Endothelial cell (in vitro differentiated cells): ENCODE data around the gene RFX1. TPM values are rescaled to one million over a fixed set of nuclear protein-coding genes. Genes with fewer than 3 reads are reported as not detected.

Experiments
- DNase-seq: peaks from one replicate; pipeline ENCODE4 v3.0.0; 2021; ENCODE audit warnings: low spot score
- H3K27ac Mint-ChIP-seq: one replicate; pipeline ENCODE4 v1.8.0; 2021; ENCODE audit warnings: mixed read lengths, inconsistent platforms; ENCODE audit not compliant: unreplicated experiment
- H3K27me3 Mint-ChIP-seq: one replicate; pipeline ENCODE4 v1.8.0; 2021; ENCODE audit warnings: mild to moderate bottlenecking, moderate library complexity, mixed read lengths, inconsistent platforms; ENCODE audit not compliant: unreplicated experiment
- H3K36me3 Mint-ChIP-seq: one replicate; pipeline ENCODE4 v1.8.0; 2021; ENCODE audit warnings: mild to moderate bottlenecking, low read depth, mixed read lengths, inconsistent platforms; ENCODE audit not compliant: unreplicated experiment
- H3K4me1 Mint-ChIP-seq: one replicate; pipeline ENCODE4 v1.8.0; 2021; ENCODE audit warnings: mild to moderate bottlenecking, mixed read lengths, inconsistent platforms; ENCODE audit not compliant: unreplicated experiment
- H3K4me3 Mint-ChIP-seq: one replicate; pipeline ENCODE4 v1.8.0; 2021; ENCODE audit warnings: mild to moderate bottlenecking, mixed read lengths, inconsistent platforms; ENCODE audit not compliant: unreplicated experiment
- H3K9me3 Mint-ChIP-seq: one replicate; pipeline ENCODE4 v1.8.0; 2021; ENCODE audit warnings: mixed read lengths, inconsistent platforms; ENCODE audit not compliant: unreplicated experiment
- CTCF ChIP-seq: fragments of 200-600 bp; sonication (generic); IDR thresholded peaks from one replicate; pipeline ENCODE4 v1.5.0; 2021; ENCODE audit warnings: antibody characterized with exemption; ENCODE audit not compliant: unreplicated experiment
- total RNA-seq: library from RNA; stranded (reverse); fragmentation: NEBNext Ultra II Directional; extraction: Animal tissue kit (Norgen Biotek cat#: 25700); gene quantifications from one replicate; pipeline ENCODE4 v1.2.1, GENCODE V29; 2021; ENCODE audit not compliant: unreplicated experiment

Gene RFX1
- total RNA-seq, 1 donor from 2014 or later = 16.2 TPM

GRCh38 chr19:13960863-13961784, 45.0 kb downstream of the RFX1 start:
- Mint-ChIP-seq H3K36me3 (peaks cover 22% of the 10 kb centered on the region), H3K27ac (peak overlapping the region; percentile 52), H3K27me3 (peaks cover 19% of the 10 kb centered on the region), H3K4me3 (peak overlapping the region; percentile 57), H3K4me1 (peaks cover 4% of the 10 kb centered on the region), H3K9me3 (no peaks in the 10 kb centered on the region)
- TF ChIP-seq CTCF = no peak
- DNase-seq = no peak

GRCh38 chr19:13959962-13960862, 45.9 kb downstream of the RFX1 start:
- DNase-seq = peak; percentile 55
- no peak for TF ChIP-seq CTCF
- no peak overlapping the region for H3K4me3 Mint-ChIP-seq
- peaks cover 22% of the 10 kb centered on the region for H3K36me3 Mint-ChIP-seq
- peaks cover 4% of the 10 kb centered on the region for H3K4me1 Mint-ChIP-seq
- no peaks in the 10 kb centered on the region for H3K9me3 Mint-ChIP-seq
- H3K27ac Mint-ChIP-seq = peak overlapping the region; percentile 42
- H3K27me3 Mint-ChIP-seq = peaks cover 19% of the 10 kb centered on the region

GRCh38 chr19:13959141-13959961, 46.8 kb downstream of the RFX1 start:
- DNase-seq = no peak
- H3K27me3 Mint-ChIP-seq = peaks cover 15% of the 10 kb centered on the region
- no peak for TF ChIP-seq CTCF
- peaks cover 17% of the 10 kb centered on the region for H3K36me3 Mint-ChIP-seq
- no peak overlapping the region for H3K27ac Mint-ChIP-seq
- peaks cover 4% of the 10 kb centered on the region for H3K4me1 Mint-ChIP-seq
- H3K4me3 Mint-ChIP-seq = no peak overlapping the region
- H3K9me3 Mint-ChIP-seq = no peaks in the 10 kb centered on the region

- Mint-ChIP-seq H3K27me3 (peaks cover 15% of the 10 kb centered on the region), H3K4me1 (peaks cover 8% of the 10 kb centered on the region), H3K4me3 (peak overlapping the region; percentile 31), H3K27ac (no peak overlapping the region), H3K9me3 (no peaks in the 10 kb centered on the region), H3K36me3 (peaks cover 17% of the 10 kb centered on the region)
- DNase-seq = no peak
- no peak for TF ChIP-seq CTCF
Observed at GRCh38 chr19:13958043-13958442, 48.1 kb downstream of the RFX1 start.
